T-helper 1 cell treated with Interleukin-12 subunit alpha and Interleukin-12 subunit beta and Interleukin-4 antibody, amounts not matched to agents 30 μg/mL and 1 μg/mL, for 36 hours (primary cell): Measurements from ENCODE around the gene CCDC85A.

Experiments used
- H3K27ac Mint-ChIP-seq: one replicate; pipeline ENCODE4 v1.8.0; 2021; ENCODE audit warnings: mild to moderate bottlenecking, mixed read lengths
- H3K27me3 Mint-ChIP-seq: one replicate; pipeline ENCODE4 v1.8.0; 2021; ENCODE audit warnings: low read depth, mixed read lengths
- H3K36me3 Mint-ChIP-seq: one replicate; pipeline ENCODE4 v1.8.0; 2021; ENCODE audit warnings: low read depth, mixed read lengths
- H3K4me1 Mint-ChIP-seq: one replicate; pipeline ENCODE4 v1.8.0; 2021; ENCODE audit warnings: low read depth, mixed read lengths
- H3K4me3 Mint-ChIP-seq: one replicate; pipeline ENCODE4 v1.8.0; 2021; ENCODE audit warnings: mild to moderate bottlenecking, moderate library complexity, mixed read lengths
- H3K9me3 Mint-ChIP-seq: one replicate; pipeline ENCODE4 v1.8.0; 2021; ENCODE audit warnings: mixed read lengths

CCDC85A gene

DNA sequence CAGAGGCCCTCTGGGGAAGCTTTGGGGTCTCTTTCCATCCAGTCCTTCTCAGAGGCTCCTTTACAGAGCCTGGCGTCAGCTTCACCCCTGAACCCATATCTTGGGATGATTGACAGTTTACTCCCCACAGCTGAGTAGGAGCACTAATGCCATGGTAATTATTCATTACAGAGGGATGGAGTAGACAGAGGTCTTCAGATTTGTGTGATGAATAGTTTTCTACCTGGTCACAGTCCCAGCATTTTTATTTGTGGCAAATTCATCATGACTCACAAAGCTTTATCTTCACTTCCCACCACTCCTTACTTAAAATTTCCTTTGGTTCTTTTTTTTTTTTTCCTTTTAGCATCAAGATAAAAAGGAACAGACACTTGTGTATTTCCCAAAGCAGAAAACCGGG lies 104.2 kb downstream of the CCDC85A start:
- no peaks in the 10 kb centered on the region for H3K4me1 Mint-ChIP-seq
- H3K36me3 Mint-ChIP-seq, result no peaks in the 10 kb centered on the region
- no peak overlapping the region for H3K27ac Mint-ChIP-seq
- H3K27me3 Mint-ChIP-seq, result no peaks in the 10 kb centered on the region
- no peak overlapping the region for H3K4me3 Mint-ChIP-seq
- H3K9me3 Mint-ChIP-seq, result no peaks in the 10 kb centered on the region

DNA sequence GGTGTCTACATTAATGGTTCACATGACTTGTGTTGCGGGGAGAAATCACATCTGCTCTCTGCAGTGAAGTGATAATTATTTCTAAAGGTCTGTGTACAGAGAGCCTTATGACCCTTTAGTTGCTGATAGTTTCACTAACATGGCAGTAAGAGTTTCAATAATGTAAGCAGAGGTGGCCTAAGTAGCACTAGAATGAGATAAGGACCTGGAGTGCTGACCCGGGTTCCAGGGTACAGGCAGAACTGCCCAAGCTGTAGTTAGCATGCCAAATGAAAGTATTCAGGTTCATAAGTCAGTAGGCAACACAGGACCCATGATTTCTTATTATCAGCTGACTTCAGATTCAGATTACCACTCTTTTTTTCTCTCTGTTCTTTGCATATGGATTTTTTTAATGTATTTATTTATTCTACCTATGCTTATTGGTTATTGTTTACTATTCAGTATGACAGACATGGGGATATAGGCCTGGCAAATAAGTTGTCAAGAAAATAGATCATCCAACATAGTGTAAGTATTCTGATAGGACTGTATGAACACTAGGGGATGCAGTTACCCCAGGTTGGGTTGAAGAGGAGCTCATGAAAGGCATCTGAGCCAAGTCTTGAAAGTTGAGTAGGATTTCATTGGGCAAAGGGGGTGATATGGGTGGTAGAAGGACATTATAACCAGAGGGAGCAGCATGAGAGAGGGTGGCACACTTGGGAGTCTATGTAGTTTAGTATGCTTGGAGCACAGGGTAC lies 105.2 kb downstream of the CCDC85A start:
- H3K36me3 Mint-ChIP-seq, result no peaks in the 10 kb centered on the region
- no peak overlapping the region for H3K27ac Mint-ChIP-seq
- no peaks in the 10 kb centered on the region for H3K27me3 Mint-ChIP-seq
- no peaks in the 10 kb centered on the region for H3K9me3 Mint-ChIP-seq
- H3K4me1 Mint-ChIP-seq, result no peaks in the 10 kb centered on the region
- no peak overlapping the region for H3K4me3 Mint-ChIP-seq

DNA sequence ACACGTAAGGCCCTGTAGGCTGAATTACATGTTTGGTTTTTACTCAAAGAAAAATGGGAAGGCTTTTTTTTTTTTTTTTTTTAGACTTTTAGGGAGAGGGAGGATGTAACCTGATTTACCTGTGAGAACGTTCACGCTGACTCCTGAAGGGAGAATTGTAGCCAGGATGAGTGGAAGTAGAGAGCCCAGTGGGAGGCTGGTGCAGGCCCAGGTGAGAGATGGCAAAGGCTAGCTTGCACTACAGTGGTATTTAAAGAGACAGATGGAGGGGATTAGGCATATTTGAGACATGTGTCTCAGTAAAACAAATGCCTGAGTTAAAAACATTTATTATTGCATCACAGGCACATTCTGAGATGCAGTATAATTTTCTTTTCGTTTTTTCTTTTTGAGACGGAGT lies 107.9 kb downstream of the CCDC85A start:
- Mint-ChIP-seq H3K4me1 (no peaks in the 10 kb centered on the region), H3K36me3 (no peaks in the 10 kb centered on the region), H3K4me3 (no peak overlapping the region), H3K9me3 (no peaks in the 10 kb centered on the region), H3K27ac (no peak overlapping the region), H3K27me3 (no peaks in the 10 kb centered on the region)

DNA sequence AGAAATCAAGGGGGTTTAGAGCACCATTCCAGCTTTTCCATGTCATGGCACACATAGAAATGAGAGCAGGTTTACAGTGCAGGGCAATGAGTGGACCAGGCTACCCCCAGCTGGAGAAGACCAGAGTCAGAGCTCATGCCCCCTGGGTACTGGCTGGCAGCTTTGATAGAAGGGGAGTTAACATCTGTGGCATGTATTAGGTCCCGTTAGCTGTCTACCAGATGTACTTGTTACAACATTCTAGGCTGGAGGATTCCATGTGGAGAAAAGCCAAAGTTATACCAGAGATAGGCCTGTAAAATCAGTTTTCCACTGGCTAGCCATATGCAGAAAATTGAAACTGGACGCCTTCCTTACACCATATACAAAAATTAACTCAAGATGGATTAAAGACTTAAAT lies 109.2 kb downstream of the CCDC85A start:
- Mint-ChIP-seq H3K4me3 (no peak overlapping the region), H3K27me3 (no peaks in the 10 kb centered on the region), H3K27ac (no peak overlapping the region), H3K4me1 (no peaks in the 10 kb centered on the region), H3K36me3 (no peaks in the 10 kb centered on the region), H3K9me3 (no peaks in the 10 kb centered on the region)

DNA sequence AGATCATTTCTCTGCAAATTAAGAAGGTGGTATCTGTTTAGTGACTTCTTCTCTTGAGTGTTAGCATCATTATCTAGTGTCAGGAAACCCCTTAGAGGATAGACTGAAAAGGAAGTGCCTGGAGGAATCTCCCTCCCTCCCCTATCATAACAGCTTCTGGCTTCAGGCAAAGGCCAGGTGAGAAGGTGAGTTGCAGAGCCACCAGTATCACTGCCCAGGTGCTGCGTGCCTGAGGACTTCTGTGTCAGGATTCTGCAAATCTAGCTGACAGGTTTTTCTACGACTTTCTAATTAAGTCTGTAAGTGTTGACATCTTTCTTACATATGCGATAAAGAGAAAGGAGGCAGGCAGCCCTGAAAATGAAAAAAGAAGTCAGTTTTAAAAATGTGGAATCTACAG lies 111.9 kb downstream of the CCDC85A start:
- Mint-ChIP-seq H3K4me3 (no peak overlapping the region), H3K36me3 (no peaks in the 10 kb centered on the region), H3K27me3 (no peaks in the 10 kb centered on the region), H3K9me3 (no peaks in the 10 kb centered on the region), H3K27ac (no peak overlapping the region), H3K4me1 (no peaks in the 10 kb centered on the region)

DNA sequence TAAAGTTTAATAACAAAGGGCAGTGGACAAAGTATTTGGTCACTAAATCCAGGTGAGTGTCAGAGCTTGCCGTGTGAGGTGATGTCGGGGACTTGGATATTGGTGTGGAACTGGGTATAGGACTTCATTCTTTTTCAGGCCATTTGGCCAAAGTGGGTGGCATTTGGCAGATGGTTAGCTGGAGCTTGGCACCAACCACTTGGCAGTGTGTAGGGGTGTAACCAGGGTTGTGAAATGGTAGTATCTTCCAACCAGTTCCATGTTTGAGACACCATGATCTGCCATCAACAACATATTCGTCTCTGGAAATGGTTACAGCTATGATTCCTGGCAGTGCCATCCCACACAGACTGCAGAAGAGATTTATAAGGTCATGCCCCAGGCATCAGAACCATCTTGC lies 113.9 kb downstream of the CCDC85A start:
- H3K27me3 Mint-ChIP-seq, result no peaks in the 10 kb centered on the region
- H3K27ac Mint-ChIP-seq, result no peak overlapping the region
- no peaks in the 10 kb centered on the region for H3K4me1 Mint-ChIP-seq
- no peak overlapping the region for H3K4me3 Mint-ChIP-seq
- H3K9me3 Mint-ChIP-seq, result no peaks in the 10 kb centered on the region
- H3K36me3 Mint-ChIP-seq, result no peaks in the 10 kb centered on the region

DNA sequence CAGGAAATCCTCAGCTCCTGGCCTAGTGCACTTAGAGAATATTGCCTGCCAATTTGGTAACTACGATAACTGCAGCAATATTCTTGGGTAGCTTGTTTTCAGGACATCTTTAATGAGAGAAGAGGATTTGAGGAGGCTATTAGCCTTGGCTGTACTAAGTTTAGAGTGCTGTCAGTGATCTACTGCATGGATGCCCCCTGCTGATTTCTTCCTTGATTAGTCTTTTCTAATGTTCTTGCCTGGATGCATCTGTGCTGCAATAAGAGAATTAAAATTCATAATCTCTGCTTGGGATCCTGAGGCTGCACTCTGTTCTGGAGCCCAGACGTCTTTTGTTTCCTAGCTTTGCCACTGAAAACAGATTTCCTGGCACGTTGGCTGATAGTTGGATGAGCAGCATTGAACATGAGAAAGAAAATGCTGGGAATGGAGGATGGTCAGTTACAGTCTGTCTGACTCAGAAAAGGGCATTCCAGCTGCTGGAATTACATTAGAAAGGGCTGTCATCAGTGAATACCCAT lies 115.4 kb downstream of the CCDC85A start:
- H3K4me1 Mint-ChIP-seq, result no peaks in the 10 kb centered on the region
- H3K27ac Mint-ChIP-seq, result no peak overlapping the region
- H3K36me3 Mint-ChIP-seq, result no peaks in the 10 kb centered on the region
- no peak overlapping the region for H3K4me3 Mint-ChIP-seq
- H3K27me3 Mint-ChIP-seq, result no peaks in the 10 kb centered on the region
- H3K9me3 Mint-ChIP-seq, result no peaks in the 10 kb centered on the region

DNA sequence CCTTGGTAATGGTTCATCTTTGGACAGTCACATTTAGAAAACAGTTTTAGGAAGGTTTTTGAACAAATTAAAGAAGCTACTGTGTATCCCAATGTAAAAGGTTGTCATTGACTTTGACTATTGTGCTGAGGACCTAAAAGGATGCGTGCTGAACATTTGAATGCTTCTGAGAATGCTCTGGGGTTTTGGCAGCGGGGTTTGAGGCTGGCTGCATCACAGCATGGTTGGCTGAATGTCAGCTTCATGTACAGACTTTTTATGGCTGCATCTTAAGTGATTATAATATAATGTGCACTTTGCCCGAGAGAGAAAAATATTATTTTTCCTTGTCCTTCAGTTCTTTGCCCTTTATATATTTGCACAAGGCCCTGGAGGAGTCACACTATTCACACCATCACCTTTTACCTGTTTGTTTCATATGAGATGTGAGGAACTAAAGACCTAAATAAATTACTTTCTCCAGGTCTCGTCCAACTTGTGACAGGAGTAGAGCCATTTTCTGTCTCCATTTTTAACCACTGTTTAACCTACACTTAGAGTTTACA lies 125.9 kb downstream of the CCDC85A start:
- no peak overlapping the region for H3K27ac Mint-ChIP-seq
- no peaks in the 10 kb centered on the region for H3K9me3 Mint-ChIP-seq
- H3K27me3 Mint-ChIP-seq, result no peaks in the 10 kb centered on the region
- H3K4me1 Mint-ChIP-seq, result no peaks in the 10 kb centered on the region
- H3K4me3 Mint-ChIP-seq, result no peak overlapping the region
- H3K36me3 Mint-ChIP-seq, result no peaks in the 10 kb centered on the region

DNA sequence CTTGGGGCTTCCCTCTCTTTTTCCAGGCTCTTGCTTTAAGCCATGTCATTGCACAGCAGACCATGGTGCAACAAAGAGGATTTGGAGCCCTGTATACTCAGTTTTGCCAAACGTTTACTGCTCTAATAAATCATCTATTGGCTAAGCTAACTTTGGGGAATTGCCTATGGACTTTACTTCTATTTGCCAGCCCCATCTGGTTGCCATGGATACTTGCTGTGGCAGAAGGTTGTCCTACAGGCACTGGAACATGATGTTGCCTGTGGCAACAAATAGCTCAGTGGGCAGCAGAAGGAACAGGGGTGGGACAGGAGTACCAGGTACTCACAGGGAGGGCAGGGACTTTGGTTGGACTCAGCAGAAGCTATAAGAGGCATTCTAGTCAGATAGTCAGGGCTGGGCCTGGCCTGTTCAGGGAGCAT lies 129.7 kb downstream of the CCDC85A start:
- Mint-ChIP-seq H3K27me3 (no peaks in the 10 kb centered on the region), H3K4me1 (no peaks in the 10 kb centered on the region), H3K4me3 (no peak overlapping the region), H3K36me3 (no peaks in the 10 kb centered on the region), H3K9me3 (no peaks in the 10 kb centered on the region), H3K27ac (no peak overlapping the region)

DNA sequence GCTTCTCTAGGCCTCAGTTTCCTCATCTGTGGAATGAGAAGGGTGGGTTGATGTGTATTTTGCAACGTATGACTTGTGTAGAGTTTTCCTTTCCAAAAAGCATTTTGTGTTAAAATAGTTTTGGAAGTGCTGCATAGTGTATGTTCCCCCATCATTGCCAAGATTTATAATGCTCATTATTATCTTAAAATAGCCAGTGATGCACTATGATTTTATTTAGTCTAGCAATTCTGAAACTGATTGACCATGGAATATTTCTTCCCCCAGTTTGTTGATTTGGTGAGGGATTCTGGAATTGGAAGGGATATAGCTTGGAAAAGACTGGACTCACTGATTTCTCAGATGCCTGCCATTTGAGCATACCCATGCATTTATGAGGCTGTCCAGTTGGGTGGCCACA lies 130.6 kb downstream of the CCDC85A start:
- H3K4me1 Mint-ChIP-seq, result no peaks in the 10 kb centered on the region
- H3K27ac Mint-ChIP-seq, result no peak overlapping the region
- H3K9me3 Mint-ChIP-seq, result no peaks in the 10 kb centered on the region
- H3K27me3 Mint-ChIP-seq, result no peaks in the 10 kb centered on the region
- H3K36me3 Mint-ChIP-seq, result no peaks in the 10 kb centered on the region
- H3K4me3 Mint-ChIP-seq, result no peak overlapping the region

DNA sequence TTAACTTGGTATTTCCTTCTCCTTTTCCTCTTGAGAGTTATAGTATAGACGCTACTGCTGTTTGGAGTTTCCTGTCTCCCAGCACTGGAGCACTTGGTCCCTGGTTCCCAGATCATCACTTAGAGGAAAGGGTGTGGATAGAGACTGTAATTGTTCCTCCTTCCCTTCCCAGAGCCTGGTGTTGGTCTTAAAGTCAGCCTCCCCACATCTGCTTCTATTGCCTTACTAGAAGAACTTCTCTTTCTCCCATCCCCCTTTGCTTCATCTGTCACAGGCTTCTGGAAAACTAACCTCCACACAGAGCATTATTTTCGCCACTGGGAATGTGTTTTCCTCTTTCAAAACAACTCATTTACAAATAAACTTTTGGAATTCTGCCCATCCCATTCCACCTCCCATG lies 131.0 kb downstream of the CCDC85A start:
- H3K9me3 Mint-ChIP-seq, result no peaks in the 10 kb centered on the region
- H3K4me3 Mint-ChIP-seq, result no peak overlapping the region
- no peak overlapping the region for H3K27ac Mint-ChIP-seq
- H3K4me1 Mint-ChIP-seq, result no peaks in the 10 kb centered on the region
- no peaks in the 10 kb centered on the region for H3K36me3 Mint-ChIP-seq
- H3K27me3 Mint-ChIP-seq, result no peaks in the 10 kb centered on the region

DNA sequence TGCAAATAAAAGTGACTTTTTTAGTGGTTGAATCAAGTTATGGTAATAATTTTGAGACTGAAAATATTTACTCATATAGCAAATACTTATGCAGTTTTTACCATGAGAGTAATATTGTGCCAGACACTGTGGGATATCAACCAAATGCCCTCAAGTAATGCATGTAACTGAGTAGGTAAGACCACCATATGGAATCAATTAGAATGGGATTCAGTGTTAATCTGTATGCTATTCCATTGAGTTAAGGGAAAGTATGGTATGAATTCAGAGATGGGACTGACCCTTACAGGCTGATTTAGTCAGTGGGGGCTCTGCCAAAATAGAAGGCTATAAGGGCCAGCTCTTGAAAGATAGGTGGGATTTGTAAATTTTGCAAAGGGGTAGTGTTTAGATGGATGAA lies 131.6 kb downstream of the CCDC85A start:
- Mint-ChIP-seq H3K4me3 (no peak overlapping the region), H3K4me1 (no peaks in the 10 kb centered on the region), H3K27ac (no peak overlapping the region), H3K9me3 (no peaks in the 10 kb centered on the region), H3K27me3 (no peaks in the 10 kb centered on the region), H3K36me3 (no peaks in the 10 kb centered on the region)

DNA sequence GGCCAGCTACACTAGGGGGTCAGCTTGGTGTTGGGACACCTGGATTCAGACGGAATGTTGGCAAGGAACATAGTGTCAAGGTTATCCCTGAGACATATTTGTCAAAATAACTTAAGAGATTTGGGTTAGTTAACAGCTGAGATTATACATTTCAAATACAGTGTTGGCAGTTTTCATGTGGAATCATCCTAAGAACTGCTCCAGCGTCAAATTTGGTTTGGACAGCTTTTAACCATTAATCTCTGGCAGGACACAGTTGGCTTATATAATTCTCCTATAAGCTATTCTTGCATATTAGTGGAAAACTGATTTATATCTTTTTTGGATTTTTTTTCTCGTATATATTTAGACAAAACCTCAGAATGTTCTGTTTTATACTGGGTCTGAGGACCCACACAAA lies 132.2 kb downstream of the CCDC85A start:
- H3K9me3 Mint-ChIP-seq, result no peaks in the 10 kb centered on the region
- H3K36me3 Mint-ChIP-seq, result no peaks in the 10 kb centered on the region
- no peak overlapping the region for H3K4me3 Mint-ChIP-seq
- no peak overlapping the region for H3K27ac Mint-ChIP-seq
- no peaks in the 10 kb centered on the region for H3K27me3 Mint-ChIP-seq
- H3K4me1 Mint-ChIP-seq, result no peaks in the 10 kb centered on the region

DNA sequence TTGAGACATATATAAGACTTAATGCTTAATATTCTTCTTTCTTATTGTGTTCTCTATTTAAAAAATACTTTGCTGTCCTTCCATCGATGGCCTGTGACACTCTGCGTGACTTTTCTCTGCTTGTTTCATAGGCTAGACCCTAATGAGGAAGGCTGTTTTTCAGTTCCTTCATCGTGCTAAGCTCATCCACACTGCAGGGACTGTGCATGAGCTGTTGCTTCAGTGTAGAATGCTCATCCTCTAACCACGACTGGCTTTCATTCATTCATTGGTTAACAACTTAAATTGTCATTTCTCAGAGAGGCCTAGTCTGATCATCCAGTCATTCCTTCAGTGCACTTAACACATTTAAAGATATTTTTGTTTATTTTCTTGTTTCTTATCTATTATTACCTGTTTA lies 134.4 kb downstream of the CCDC85A start:
- H3K27me3 Mint-ChIP-seq, result no peaks in the 10 kb centered on the region
- no peaks in the 10 kb centered on the region for H3K9me3 Mint-ChIP-seq
- no peaks in the 10 kb centered on the region for H3K4me1 Mint-ChIP-seq
- no peak overlapping the region for H3K4me3 Mint-ChIP-seq
- H3K27ac Mint-ChIP-seq, result no peak overlapping the region
- no peaks in the 10 kb centered on the region for H3K36me3 Mint-ChIP-seq

DNA sequence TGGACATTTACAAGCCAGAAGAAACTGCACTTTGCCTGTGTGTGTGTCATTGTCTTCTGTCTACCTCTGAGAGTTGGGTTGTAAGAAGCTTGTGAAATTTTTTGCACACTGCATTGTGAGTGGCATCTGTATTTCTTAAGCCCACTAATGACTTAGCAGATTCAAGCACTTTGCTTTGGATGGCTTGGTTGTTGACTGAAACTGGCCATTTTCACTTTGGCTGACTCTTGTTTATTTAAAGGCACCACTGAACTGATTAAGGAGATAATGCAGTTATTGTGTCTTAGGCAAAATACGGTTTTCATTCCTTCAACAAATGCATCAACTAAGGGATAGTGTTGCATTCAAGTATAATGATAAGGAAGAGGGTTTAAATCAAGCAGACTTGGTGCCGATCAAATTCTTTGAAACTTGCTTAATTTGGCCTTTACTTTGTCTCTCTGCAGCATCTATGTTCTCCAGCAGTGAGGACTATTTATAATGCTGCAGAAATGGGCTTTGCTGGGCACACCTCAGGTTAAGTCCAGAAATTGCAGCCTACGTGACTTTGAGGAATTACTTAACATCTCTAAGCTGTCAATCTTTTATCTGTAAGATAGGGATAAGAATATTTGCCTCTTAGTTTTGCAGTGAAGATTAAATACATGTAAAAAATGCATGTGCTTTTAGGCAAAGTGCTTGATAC lies 142.0 kb downstream of the CCDC85A start:
- no peak overlapping the region for H3K27ac Mint-ChIP-seq
- H3K4me1 Mint-ChIP-seq, result no peaks in the 10 kb centered on the region
- H3K36me3 Mint-ChIP-seq, result no peaks in the 10 kb centered on the region
- no peak overlapping the region for H3K4me3 Mint-ChIP-seq
- H3K27me3 Mint-ChIP-seq, result no peaks in the 10 kb centered on the region
- no peaks in the 10 kb centered on the region for H3K9me3 Mint-ChIP-seq
